Esophagus muscularis mucosa (tissue), 4 donors: ENCODE measurements around the gene MEIS2. TPM values are rescaled to one million over a fixed set of nuclear protein-coding genes. Genes with fewer than 3 reads are reported as not detected.

ENCODE experiments used
- DNase-seq: peaks from one replicate; pipeline ENCODE4 v3.0.0-alpha.2; 2017; ENCODE audit errors: extremely low spot score
- H3K27ac ChIP-seq, 4 donors: fragments of 200-600 bp; sonication (generic); replicated peaks in 1 of 4; 1 replicate in 3 of 4; 2 replicates in 1 of 4; pipeline ENCODE4 v1.5.1; 2016 to 2019; ENCODE audit warnings: mild to moderate bottlenecking in 1 of 4
- H3K27me3 ChIP-seq, 4 donors: fragments of 200-600 bp; sonication (generic); one replicate each; pipeline versions ENCODE4 v1.5.1 to v1.6.0; 2016 to 2019
- H3K36me3 ChIP-seq, 4 donors: fragments of 200-600 bp; sonication (generic); one replicate each; pipeline ENCODE4 v1.5.1; 2016 to 2019
- H3K4me1 ChIP-seq, 4 donors: fragments of 200-600 bp; sonication (generic); one replicate each; pipeline ENCODE4 v1.5.1; 2016 to 2019
- H3K4me3 ChIP-seq, 4 donors: fragments of 200-600 bp; sonication (generic); 1 replicate in 2 of 4; 2 replicates in 2 of 4; pipeline ENCODE4 v1.5.1; 2016 to 2019; ENCODE audit warnings: mild to moderate bottlenecking in 4 of 4, moderate library complexity in 1 of 4
- H3K9me3 ChIP-seq, 4 donors: fragments of 200-600 bp; sonication (generic); 1 replicate in 3 of 4; 2 replicates in 1 of 4; pipeline ENCODE4 v1.5.1; 2016 to 2019
- CTCF ChIP-seq, 3 experiments: fragments of 200-600 bp in 2 of 3; fragments of 450-650 bp in 1 of 3; sonication (generic) in 2 of 3; IDR thresholded peaks; one replicate each; pipeline ENCODE4 v1.5.1; 2017 to 2019; ENCODE audit warnings: antibody characterized with exemption in 3 of 3, mild to moderate bottlenecking in 2 of 3, moderate library complexity in 1 of 3
- EP300 ChIP-seq: sonication (generic); formaldehyde crosslinking; IDR thresholded peaks from one replicate; pipeline ENCODE4 v1.6.1; 2017; ENCODE audit warnings: antibody characterized with exemption
- POLR2A ChIP-seq: fragments of 450-650 bp; IDR thresholded peaks from one replicate; pipeline ENCODE4 v1.6.1; 2017; ENCODE audit warnings: antibody characterized with exemption, moderate library complexity, mild to moderate bottlenecking, low read depth
- POLR2AphosphoS5 ChIP-seq, 2 donors: sonication (generic); formaldehyde crosslinking; IDR thresholded peaks; one replicate each; pipeline ENCODE4 v1.6.1; 2017; ENCODE audit warnings: antibody characterized with exemption in 2 of 2
- WGBS: methylation state at CpG from one replicate; pipeline ENCODE4 v1.1.5; 2018; 5-methylcytosine and 5-hydroxymethylcytosine counted together
- intact Hi-C: fragments of 100-400 bp; cut with DNase I; formaldehyde crosslinking; loops from one replicate; pipeline ENCODE4 v1.15.1; 2023
- total RNA-seq, 4 donors: library from RNA; depleted of rRNA; stranded (reverse); fragments of >200 nt; gene quantifications; one replicate each; pipeline versions ENCODE4 v1.1.0 to v1.2.1, GENCODE V29; 2016

The MEIS2 gene
- total RNA-seq, 4 donors from 2014 or later = 53.8 to 106 (median 63.3) TPM

- Histone ChIP-seq H3K4me3 (no peak overlapping the region), H3K27me3 (no peaks in the 10 kb centered on the region), H3K36me3 (no peaks in the 10 kb centered on the region), H3K9me3 (no peaks in the 10 kb centered on the region), H3K4me1 (peaks cover 0 to 40% (median 37%) of the 10 kb centered on the region in 4 donors), H3K27ac (peak overlapping the region; percentile 24 to 64 (median 48))
- TF ChIP-seq EP300 = no peak
- TF ChIP-seq CTCF (IDR thresholded peaks at IDR 0.05) = no peak
- TF ChIP-seq POLR2A = no peak
- TF ChIP-seq POLR2AphosphoS5 (IDR thresholded peaks at IDR 0.05) = no peak
- DNase-seq = no peak
- intact Hi-C loops = loop anchor here (10.0 kb wide), 2 partner anchors 520 to 1370 kb away; no protein-coding TSS in a partner anchor
Measured at GRCh38 chr15:37124331-37124730, 24.0 kb upstream of the MEIS2 start.

DNA sequence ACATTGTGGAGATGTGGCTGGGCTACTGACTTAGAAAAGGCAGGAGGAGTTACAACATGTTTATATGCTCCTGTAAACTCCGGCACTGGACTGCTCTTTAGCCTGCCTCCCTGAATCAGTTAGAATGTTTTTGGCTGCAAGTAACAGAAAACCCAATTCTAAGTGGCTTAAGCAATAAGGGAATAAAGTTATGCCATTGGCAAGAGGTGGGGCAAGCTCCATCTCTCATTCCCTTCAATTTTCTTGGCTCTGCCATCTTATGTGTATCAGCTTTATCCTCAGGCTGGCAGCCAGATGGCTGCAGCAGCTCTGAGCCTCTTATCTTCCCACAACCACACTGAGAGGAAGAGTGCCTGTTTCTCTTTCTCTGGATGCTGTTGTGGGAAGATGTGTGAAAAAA, 22.4 kb upstream of the MEIS2 start:
- no peaks in the 10 kb centered on the region for H3K9me3 ChIP-seq
- 44% methylated on average over 1 of the region's 1 CpG for WGBS
- peaks cover 0 to 40% (median 39%) of the 10 kb centered on the region in 4 donors for H3K4me1 ChIP-seq
- no peaks in the 10 kb centered on the region for H3K27me3 ChIP-seq
- intact Hi-C loops = loop anchor here (10.0 kb wide), 2 partner anchors 518 to 1368 kb away; no protein-coding TSS in a partner anchor
- H3K27ac ChIP-seq = peak overlapping the region; percentile 24 to 64 (median 62)
- DNase-seq = no peak
- no peaks in the 10 kb centered on the region for H3K36me3 ChIP-seq
- no peak overlapping the region for H3K4me3 ChIP-seq
- TF ChIP-seq EP300 (no peak), POLR2AphosphoS5 (IDR thresholded peaks at IDR 0.05) (peak in 1 of 2 donors; percentile 57)

- intact Hi-C loops = loop anchor here (10.0 kb wide), 2 partner anchors 517 to 1367 kb away; no protein-coding TSS in a partner anchor
- peaks cover 0 to 46% (median 41%) of the 10 kb centered on the region in 4 donors for H3K4me1 ChIP-seq
- H3K4me3 ChIP-seq = no peak overlapping the region
- 89% methylated on average over 1 of the region's 1 CpG for WGBS
- no peak for TF ChIP-seq POLR2A
- no peak for TF ChIP-seq CTCF (IDR thresholded peaks at IDR 0.05)
- H3K36me3 ChIP-seq = no peaks in the 10 kb centered on the region
- DNase-seq = no peak
- no peaks in the 10 kb centered on the region for H3K27me3 ChIP-seq
- H3K27ac ChIP-seq = no peak overlapping the region
- H3K9me3 ChIP-seq = no peaks in the 10 kb centered on the region
Measured at GRCh38 chr15:37121492-37121891, 21.1 kb upstream of the MEIS2 start.

- H3K9me3 ChIP-seq = no peaks in the 10 kb centered on the region
- H3K4me3 ChIP-seq = no peak overlapping the region
- peaks cover 0 to 25% (median 24%) of the 10 kb centered on the region in 4 donors for H3K4me1 ChIP-seq
- WGBS = 87% methylated on average over 1 of the region's 1 CpG
- intact Hi-C loops = no loop called here
- no peak for TF ChIP-seq CTCF (IDR thresholded peaks at IDR 0.05)
- no peak for TF ChIP-seq POLR2A
- no peak for TF ChIP-seq EP300
- TF ChIP-seq POLR2AphosphoS5 (IDR thresholded peaks at IDR 0.05) = no peak
- H3K36me3 ChIP-seq = no peaks in the 10 kb centered on the region
- no peak for DNase-seq
- H3K27ac ChIP-seq = peak overlapping the region in 2 of 4 donors; percentile 12 to 27
- H3K27me3 ChIP-seq = no peaks in the 10 kb centered on the region
Measured at GRCh38 chr15:37117030-37117429, 16.7 kb upstream of the MEIS2 start.

- no peak overlapping the region for H3K27ac ChIP-seq
- intact Hi-C loops = no loop called here
- no peaks in the 10 kb centered on the region for H3K9me3 ChIP-seq
- DNase-seq = no peak
- no peaks in the 10 kb centered on the region for H3K27me3 ChIP-seq
- peaks cover 2 to 36% (median 34%) of the 10 kb centered on the region in 4 donors for H3K4me1 ChIP-seq
- no peak for TF ChIP-seq POLR2A
- no peak for TF ChIP-seq EP300
- no peak for TF ChIP-seq CTCF (IDR thresholded peaks at IDR 0.05)
- no peak for TF ChIP-seq POLR2AphosphoS5 (IDR thresholded peaks at IDR 0.05)
- H3K36me3 ChIP-seq = no peaks in the 10 kb centered on the region
- no peak overlapping the region for H3K4me3 ChIP-seq
- 95% methylated on average over 3 of the region's 3 CpGs for WGBS
Measured at GRCh38 chr15:37115538-37115937, 15.2 kb upstream of the MEIS2 start.
